PC-9 (cell line): ENCODE measurements around the gene PHLDA2. TPM values are rescaled to one million over a fixed set of nuclear protein-coding genes. Genes with fewer than 3 reads are reported as not detected.

Experiments
- BruUV-seq: library from RNA; stranded (reverse); fragments of 400-500 nt; replicated peaks from 2 replicates; lab custom pipeline; 2021; lab: Mats Ljungman, UMichigan
- CTCF ChIA-PET: fragments of 300-600 bp; sonication (Branson Sonifier 250); formaldehyde crosslinking; loops from one replicate; lab custom pipeline; 2022; ENCODE audit warnings: antibody characterized with exemption; lab: Charles Lee
- POLR2A ChIA-PET: fragments of 300-600 bp; sonication (Branson Sonifier 250); formaldehyde crosslinking; loops from one replicate; lab custom pipeline; 2022; ENCODE audit warnings: antibody characterized with exemption; ENCODE audit not compliant: unreplicated experiment; lab: Charles Lee
- DNase-seq, 2 experiments: peaks; one replicate each; pipeline versions ENCODE4 v3.0.0 to v3.0.0-alpha.2; 2015 to 2022; ENCODE audit warnings: mixed read lengths in 1 of 2
- H2AFZ ChIP-seq: fragments of 200-600 bp; sonication (generic); 2 replicates; pipeline ENCODE4 v1.8.1; 2017; ENCODE audit warnings: antibody characterized with exemption
- H3F3A ChIP-seq: fragments of 200-600 bp; sonication (generic); 2 replicates; pipeline ENCODE4 v1.8.1; 2017; ENCODE audit warnings: antibody characterized with exemption, mild to moderate bottlenecking, low read depth; ENCODE audit not compliant: insufficient read depth
- H3K27ac ChIP-seq: fragments of 200-600 bp; sonication (generic); 2 replicates; pipeline ENCODE4 v1.6.1; 2016; ENCODE audit warnings: mixed run types
- H3K27me3 ChIP-seq: fragments of 200-600 bp; sonication (generic); 2 replicates; pipeline ENCODE4 v1.6.1; 2016; ENCODE audit warnings: low read depth, mixed run types; ENCODE audit not compliant: insufficient read depth
- H3K36me3 ChIP-seq: fragments of 200-600 bp; sonication (generic); 2 replicates; pipeline ENCODE4 v1.6.1; 2016; ENCODE audit warnings: low read depth, mixed run types
- H3K4me1 ChIP-seq: fragments of 200-600 bp; sonication (generic); replicated peaks from 2 replicates; pipeline ENCODE4 v1.6.1; 2016; ENCODE audit warnings: mixed run types; ENCODE audit not compliant: insufficient read depth
- H3K4me2 ChIP-seq: fragments of 200-600 bp; sonication (generic); 2 replicates; pipeline ENCODE4 v1.6.1; 2017; ENCODE audit warnings: mixed run types
- H3K4me3 ChIP-seq: fragments of 200-600 bp; sonication (generic); 2 replicates; pipeline ENCODE4 v1.6.1; 2016; ENCODE audit warnings: mixed run types
- H3K79me2 ChIP-seq: fragments of 200-600 bp; sonication (generic); 2 replicates; pipeline ENCODE4 v1.6.1; 2017; ENCODE audit warnings: low read depth, mixed run types
- H3K9me2 ChIP-seq: fragments of 200-600 bp; sonication (generic); 2 replicates; pipeline ENCODE4 v1.8.1; 2017; ENCODE audit warnings: mild to moderate bottlenecking; ENCODE audit not compliant: insufficient read depth
- H3K9me3 ChIP-seq: fragments of 200-600 bp; sonication (generic); 2 replicates; pipeline ENCODE4 v1.8.1; 2016; ENCODE audit warnings: low read depth; ENCODE audit not compliant: insufficient read depth
- H4K20me1 ChIP-seq: fragments of 200-600 bp; sonication (generic); 2 replicates; pipeline ENCODE4 v1.8.1; 2017; ENCODE audit not compliant: insufficient read depth
- CTCF ChIP-seq: fragments of 200-600 bp; sonication (generic); conservative IDR thresholded peaks from 2 replicates; pipeline ENCODE4 v1.6.1; 2017; ENCODE audit warnings: mixed run types, antibody characterized with exemption, mild to moderate bottlenecking, moderate library complexity
- EZH2 ChIP-seq: fragments of 200-600 bp; sonication (generic); IDR thresholded peaks from 2 replicates; pipeline ENCODE4 v1.8.0; 2017; ENCODE audit warnings: antibody characterized with exemption, low read depth
- intact Hi-C: fragments of 100-400 bp; cut with micrococcal nuclease; formaldehyde crosslinking; loops from one replicate; pipeline ENCODE4 v1.10.0; 2022; ENCODE audit not compliant: unreplicated experiment
- total RNA-seq: library from RNA; stranded (reverse); gene quantifications from 2 replicates; pipeline ENCODE4 v1.2.3, GENCODE V29; 2021

The PHLDA2 gene
- total RNA-seq, 1 experiment from 2014 or later = 14.1 TPM

GRCh38 chr11:2968341-2968900 is 39.2 kb upstream of the PHLDA2 start:
- Histone ChIP-seq H3K4me2 (no peak overlapping the region), H3K9me2 (no peaks in the 10 kb centered on the region), H3K79me2 (no peaks in the 10 kb centered on the region), H3K9me3 (no peaks in the 10 kb centered on the region), H2AFZ (no peak overlapping the region), H3F3A (no peaks in the 10 kb centered on the region), H4K20me1 (0 out of 2 replicates have a peak, but pooled peaks cover 2% of the 10 kb centered on the region), H3K4me1 (no peaks in the 10 kb centered on the region), H3K36me3 (0 out of 2 replicates have a peak, but pooled peaks cover 3% of the 10 kb centered on the region), H3K27me3 (no peaks in the 10 kb centered on the region), H3K27ac (no peak overlapping the region), H3K4me3 (no peak overlapping the region)
- BruUV-seq = no TSS peak
- ChIA-PET POLR2A (no interaction called here), CTCF (no interaction called here)
- TF ChIP-seq EZH2 (no peak), CTCF (no peak)
- intact Hi-C loops = no loop called here
- DNase-seq = no peak

- no peaks in the 10 kb centered on the region for H4K20me1 ChIP-seq
- no peak for DNase-seq
- H3K36me3 ChIP-seq = no peaks in the 10 kb centered on the region
- BruUV-seq = no TSS peak
- no peak overlapping the region for H3K4me2 ChIP-seq
- H3K9me3 ChIP-seq = no peaks in the 10 kb centered on the region
- CTCF ChIA-PET = no interaction called here
- H2AFZ ChIP-seq = no peak overlapping the region
- H3K4me3 ChIP-seq = no peak overlapping the region
- no peaks in the 10 kb centered on the region for H3F3A ChIP-seq
- no peaks in the 10 kb centered on the region for H3K4me1 ChIP-seq
- intact Hi-C loops = no loop called here
- H3K9me2 ChIP-seq = no peaks in the 10 kb centered on the region
- POLR2A ChIA-PET = no interaction called here
- no peak overlapping the region for H3K27ac ChIP-seq
- H3K27me3 ChIP-seq = no peaks in the 10 kb centered on the region
- TF ChIP-seq EZH2 (no peak), CTCF (no peak)
- H3K79me2 ChIP-seq = no peaks in the 10 kb centered on the region
Observed at GRCh38 chr11:2964782-2965181, 35.6 kb upstream of the PHLDA2 start.

GRCh38 chr11:2963761-2964160 is 34.5 kb upstream of the PHLDA2 start:
- no peaks in the 10 kb centered on the region for H3K9me2 ChIP-seq
- BruUV-seq = no TSS peak
- no peak overlapping the region for H3K27ac ChIP-seq
- no peaks in the 10 kb centered on the region for H3F3A ChIP-seq
- intact Hi-C loops = no loop called here
- TF ChIP-seq CTCF = no peak
- no peak for TF ChIP-seq EZH2
- no peaks in the 10 kb centered on the region for H3K36me3 ChIP-seq
- no peak overlapping the region for H3K4me2 ChIP-seq
- no peaks in the 10 kb centered on the region for H3K9me3 ChIP-seq
- CTCF ChIA-PET = no interaction called here
- H3K4me3 ChIP-seq = no peak overlapping the region
- no peaks in the 10 kb centered on the region for H4K20me1 ChIP-seq
- no peak overlapping the region for H2AFZ ChIP-seq
- H3K79me2 ChIP-seq = no peaks in the 10 kb centered on the region
- DNase-seq = no peak
- POLR2A ChIA-PET = no interaction called here
- H3K4me1 ChIP-seq = no peaks in the 10 kb centered on the region
- no peaks in the 10 kb centered on the region for H3K27me3 ChIP-seq
